Upper lobe of left lung (tissue), 6 donors: ENCODE measurements around the gene HNRNPR. TPM values are rescaled to one million over a fixed set of nuclear protein-coding genes. Genes with fewer than 3 reads are reported as not detected.
"Not testable (repeated sequence)": the region's sequence is repeated elsewhere in the genome, so short reads cannot be mapped to it uniquely, and the experiment has no call there.

Experiments
- ATAC-seq, 2 donors: fragments of 200-7000 bp; cut with Tn5 transposase; one replicate each; pipeline ENCODE4 v1.9.1; 2022; ENCODE audit warnings: mild to moderate bottlenecking in 2 of 2, moderate library complexity in 2 of 2; ENCODE audit not compliant: low FRiP score in 2 of 2
- DNase-seq, 2 donors: peaks; one replicate each; pipeline ENCODE4 v3.0.0-alpha.2; 2019 to 2020
- H3K27ac ChIP-seq, 4 donors: fragments of 200-600 bp; sonication (generic); one replicate each; pipeline ENCODE4 v1.5.1; 2016 to 2019
- H3K27me3 ChIP-seq, 4 donors: fragments of 200-600 bp; sonication (generic); one replicate each; pipeline ENCODE4 v1.5.1; 2017 to 2019
- H3K36me3 ChIP-seq, 4 donors: fragments of 200-600 bp; sonication (generic); one replicate each; pipeline ENCODE4 v1.5.1; 2016 to 2019
- H3K4me1 ChIP-seq, 4 donors: fragments of 200-600 bp; sonication (generic); one replicate each; pipeline ENCODE4 v1.5.1; 2018 to 2019
- H3K4me3 ChIP-seq, 4 donors: fragments of 200-600 bp; sonication (generic); one replicate each; pipeline ENCODE4 v1.5.1; 2017 to 2019; ENCODE audit warnings: mild to moderate bottlenecking in 2 of 4, moderate library complexity in 1 of 4
- H3K9me3 ChIP-seq, 4 donors: fragments of 200-600 bp; sonication (generic); one replicate each; pipeline ENCODE4 v1.5.1; 2018 to 2019
- CTCF ChIP-seq, 6 experiments: fragments of 450-650 bp in 4 of 6; fragments of 200-600 bp in 2 of 6; sonication (generic) in 2 of 6; IDR thresholded peaks; one replicate each; pipeline ENCODE4 v1.5.1; 2016 to 2019; ENCODE audit warnings: antibody characterized with exemption in 6 of 6
- EP300 ChIP-seq, 4 donors: sonication (generic); formaldehyde crosslinking; IDR thresholded peaks; one replicate each; pipeline ENCODE4 v1.5.1; 2017; ENCODE audit warnings: antibody characterized with exemption in 4 of 4, control low read depth in 2 of 4
- POLR2A ChIP-seq, 4 donors: fragments of 450-650 bp; IDR thresholded peaks; one replicate each; pipeline ENCODE4 v1.5.1; 2016 to 2017; ENCODE audit warnings: antibody characterized with exemption in 4 of 4, mild to moderate bottlenecking in 2 of 4
- POLR2AphosphoS5 ChIP-seq, 2 donors: sonication (generic); formaldehyde crosslinking; IDR thresholded peaks; one replicate each; pipeline ENCODE4 v1.5.1; 2017; ENCODE audit warnings: antibody characterized with exemption in 2 of 2
- WGBS, 2 donors: methylation state at CpG; one replicate each; pipeline ENCODE4 v1.1.5; 2017 to 2018; 5-methylcytosine and 5-hydroxymethylcytosine counted together
- total RNA-seq, 6 donors: library from RNA; depleted of rRNA in 4 of 6; stranded (reverse); fragments of >200 nt in 4 of 6; gene quantifications; one replicate each; pipeline versions ENCODE4 v1.1.0 to v1.2.1, GENCODE V29; 2016 to 2021
- donor health status: DM: no; HTN: no; CAD: no; lungs with moderate emphysema.
- donor health status: DM: no; HTN: yes; CAD: no; lungs with severe emphysema.

HNRNPR gene
- total RNA-seq, 6 donors from 2014 or later: 43.9 to 97.7 (median 73.5) TPM

GRCh38 chr1:23380719-23381118, 36.6 kb upstream of the HNRNPR start:
- Histone ChIP-seq H3K27ac (no peak overlapping the region), H3K27me3 (no peaks in the 10 kb centered on the region), H3K4me3 (no peak overlapping the region), H3K36me3 (no peaks in the 10 kb centered on the region), H3K4me1 (peaks cover 9 to 38% (median 28%) of the 10 kb centered on the region in 4 donors), H3K9me3 (no peaks in the 10 kb centered on the region)
- DNase-seq (no peak), ATAC-seq (no peak)
- no peak for TF ChIP-seq POLR2A (IDR thresholded peaks at IDR 0.05)
- no peak for TF ChIP-seq CTCF (IDR thresholded peaks at IDR 0.05)
- TF ChIP-seq POLR2AphosphoS5 (IDR thresholded peaks at IDR 0.05): no peak
- TF ChIP-seq EP300 (IDR thresholded peaks at IDR 0.05): no peak
- 60 to 62% methylated on average over 5 of the region's 5 CpGs for WGBS, 2 donors

- peaks cover 9 to 35% (median 24%) of the 10 kb centered on the region in 4 donors for H3K4me1 ChIP-seq
- not testable (repeated sequence) for H3K27ac ChIP-seq
- 69 to 78% methylated on average over 4 of the region's 4 CpGs for WGBS, 2 donors
Observed at GRCh38 chr1:23380236-23380635, 36.2 kb upstream of the HNRNPR start.

GRCh38 chr1:23376890-23377811, 33.1 kb upstream of the HNRNPR start:
- peak in 1 of 2 donors; percentile 41 for DNase-seq
- 70% methylated on average over 19 of the region's 19 CpGs for WGBS, 2 donors
- H3K27ac ChIP-seq: peak overlapping the region in 2 of 4 donors; percentile 18 to 52
- no peaks in the 10 kb centered on the region for H3K27me3 ChIP-seq
- H3K36me3 ChIP-seq: no peaks in the 10 kb centered on the region
- H3K4me1 ChIP-seq: peaks cover 0 to 25% (median 16%) of the 10 kb centered on the region in 4 donors
- H3K4me3 ChIP-seq: no peak overlapping the region
- TF ChIP-seq CTCF (IDR thresholded peaks at IDR 0.05) (no peak), POLR2AphosphoS5 (IDR thresholded peaks at IDR 0.05) (peak in 1 of 2 donors; percentile 47), EP300 (IDR thresholded peaks at IDR 0.05) (no peak)
- H3K9me3 ChIP-seq: no peaks in the 10 kb centered on the region
- peak in 1 of 2 donors; percentile 74 for ATAC-seq

More at GRCh38 chr1:23380236-23380635, 36.2 kb upstream of the HNRNPR start:
- H3K36me3 ChIP-seq, ATAC-seq, H3K4me3 ChIP-seq, H3K27me3 ChIP-seq, DNase-seq, H3K9me3 ChIP-seq: not testable (repeated sequence)

GRCh38 chr1:23374079-23374735, 30.1 kb upstream of the HNRNPR start:
- 90 to 91% methylated on average over 11 of the region's 12 CpGs for WGBS, 2 donors
- H3K36me3 ChIP-seq, H3K27ac ChIP-seq, ATAC-seq, H3K9me3 ChIP-seq, DNase-seq, H3K4me3 ChIP-seq, H3K27me3 ChIP-seq: not testable (repeated sequence)
- peaks cover 21 to 50% (median 38%) of the 10 kb centered on the region in 4 donors for H3K4me1 ChIP-seq

- peak overlapping the region in 1 of 4 donors; percentile 97 for H3K27ac ChIP-seq
- peaks cover 25 to 39% (median 35%) of the 10 kb centered on the region in 4 donors for H3K4me1 ChIP-seq
- no peaks in the 10 kb centered on the region for H3K9me3 ChIP-seq
- TF ChIP-seq POLR2A (IDR thresholded peaks at IDR 0.05) (no peak), CTCF (IDR thresholded peaks at IDR 0.05) (no peak), EP300 (IDR thresholded peaks at IDR 0.05) (no peak), POLR2AphosphoS5 (IDR thresholded peaks at IDR 0.05) (no peak)
- 78 to 85% methylated on average over 13 of the region's 13 CpGs for WGBS, 2 donors
- no peak overlapping the region for H3K4me3 ChIP-seq
- ATAC-seq (no peak), DNase-seq (no peak)
- no peaks in the 10 kb centered on the region for H3K27me3 ChIP-seq
- H3K36me3 ChIP-seq: no peaks in the 10 kb centered on the region
Observed at GRCh38 chr1:23371987-23372880, 28.1 kb upstream of the HNRNPR start.
